NCI-H128 (cell line): Measurements from ENCODE around the gene MAP7.
"Not testable (repeated sequence)": the region's sequence is repeated elsewhere in the genome, so short reads cannot be mapped to it uniquely, and the experiment has no call there.

Experiments
- DNase-seq: peaks from one replicate; lab custom pipeline; 2025; ENCODE audit not compliant: unreplicated experiment; lab: John Stamatoyannopoulos, UW

The MAP7 gene

DNA sequence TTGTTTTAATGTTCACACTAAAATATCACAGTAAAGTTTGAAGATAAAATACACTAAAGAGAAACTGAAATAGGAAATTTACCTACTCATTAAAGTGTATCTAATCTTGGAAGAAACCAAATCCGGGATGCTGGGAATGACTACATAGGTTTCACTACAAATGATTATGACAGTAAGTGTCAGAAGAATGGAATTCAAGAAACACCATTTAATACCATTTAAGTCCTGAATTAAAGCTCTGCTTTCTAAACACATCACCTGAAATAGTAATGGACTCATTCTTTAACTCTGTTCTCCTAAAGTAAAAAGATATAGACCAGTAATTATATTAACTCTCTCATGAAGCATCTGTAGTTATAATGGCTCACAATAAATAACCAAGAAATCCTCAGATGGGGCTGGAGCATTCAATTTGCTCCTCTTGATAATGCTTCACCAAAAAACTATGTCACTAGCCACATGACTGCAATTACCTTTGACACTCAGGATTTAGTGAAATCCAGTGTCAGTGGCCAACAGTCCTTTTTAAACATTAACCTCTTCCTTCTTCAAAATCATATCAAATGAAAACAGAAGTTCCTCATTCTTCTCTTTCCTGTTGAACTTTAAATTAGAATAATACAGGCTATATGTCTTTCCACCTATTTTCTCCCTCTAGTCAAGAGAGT lies 41.4 kb downstream of the MAP7 start:
- no peak for DNase-seq

DNA sequence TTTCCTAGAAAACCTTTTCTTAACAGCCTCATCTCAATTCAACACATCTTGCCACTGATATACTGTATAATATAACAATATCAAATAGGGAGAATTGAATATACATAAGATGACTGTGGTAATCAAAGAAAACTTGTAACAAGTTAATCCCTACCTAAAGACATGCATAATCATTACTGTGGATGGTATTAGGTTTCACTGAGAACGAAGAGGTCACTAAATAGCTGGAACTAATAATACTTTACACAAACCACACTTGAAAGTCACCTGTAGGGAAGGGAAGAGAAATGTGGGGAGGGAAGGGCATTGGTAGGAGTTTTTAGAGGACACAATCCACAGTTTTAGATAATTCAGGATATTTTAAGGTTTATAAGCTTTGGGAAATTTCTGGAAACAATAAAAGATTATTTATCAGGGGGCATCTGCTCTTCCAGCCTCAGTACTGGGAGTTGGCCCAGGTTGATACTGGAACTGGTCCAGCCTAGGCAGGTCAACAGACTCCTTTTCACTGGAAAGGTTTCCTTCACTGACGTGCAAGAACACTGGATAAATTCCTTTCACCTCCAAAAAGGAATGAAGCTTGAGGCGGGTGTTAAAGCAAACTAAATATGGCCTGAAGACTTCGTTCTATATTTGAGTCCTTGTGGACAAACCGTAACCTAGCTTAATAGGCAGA lies 44.0 kb downstream of the MAP7 start:
- no peak for DNase-seq

DNA sequence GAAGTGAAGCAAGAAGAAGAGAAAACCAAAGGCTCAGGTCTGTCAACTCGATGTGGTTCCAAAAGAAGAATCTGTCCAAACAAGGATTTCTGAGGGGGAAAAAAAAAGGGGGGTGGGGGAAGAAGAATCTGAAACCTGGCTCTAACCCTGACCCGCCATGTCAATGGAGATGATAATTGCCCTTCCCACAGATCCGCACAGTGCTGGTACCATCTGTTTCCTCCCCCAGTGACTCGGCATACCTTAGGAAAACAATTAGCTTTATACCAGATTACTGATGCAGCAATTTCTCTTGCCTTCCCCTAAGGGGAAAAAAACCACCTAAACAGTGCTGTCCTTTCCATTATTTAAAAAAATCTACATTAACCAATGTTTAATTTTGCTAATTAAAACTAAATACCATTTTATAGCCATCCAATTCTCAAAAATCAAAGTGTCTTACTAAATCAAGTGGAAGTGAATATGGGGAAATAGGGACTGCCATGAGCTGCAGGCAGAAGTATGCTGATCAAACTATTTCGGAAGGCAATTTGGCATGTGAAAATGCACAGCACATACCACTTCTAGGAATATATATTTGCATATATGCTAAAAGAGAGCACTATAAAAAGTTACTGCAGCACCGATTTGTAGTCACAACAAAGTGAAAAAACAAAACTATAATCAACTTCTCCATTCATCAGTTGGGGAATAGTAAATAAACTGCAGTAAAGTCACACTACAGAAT lies 46.8 kb downstream of the MAP7 start:
- DNase-seq, result no peak

DNA sequence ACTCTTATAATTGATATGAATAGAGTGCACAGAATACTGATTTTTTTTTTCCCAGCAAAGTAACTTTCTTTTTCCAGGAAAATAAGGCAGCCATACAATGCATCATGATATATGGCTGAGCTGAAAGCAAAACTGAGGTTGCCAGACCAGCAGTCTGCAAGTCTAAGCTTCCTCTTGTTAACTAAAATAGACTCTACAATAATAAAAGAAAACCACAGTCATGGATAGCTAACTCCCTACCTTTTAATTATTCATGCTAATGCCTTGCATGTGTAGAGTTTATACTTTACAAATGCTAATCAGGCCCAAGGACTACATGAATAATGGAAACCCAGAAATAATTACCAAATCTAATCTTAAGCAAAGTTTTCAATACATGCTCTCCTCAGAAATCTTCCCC lies 47.4 kb downstream of the MAP7 start:
- no peak for DNase-seq

DNA sequence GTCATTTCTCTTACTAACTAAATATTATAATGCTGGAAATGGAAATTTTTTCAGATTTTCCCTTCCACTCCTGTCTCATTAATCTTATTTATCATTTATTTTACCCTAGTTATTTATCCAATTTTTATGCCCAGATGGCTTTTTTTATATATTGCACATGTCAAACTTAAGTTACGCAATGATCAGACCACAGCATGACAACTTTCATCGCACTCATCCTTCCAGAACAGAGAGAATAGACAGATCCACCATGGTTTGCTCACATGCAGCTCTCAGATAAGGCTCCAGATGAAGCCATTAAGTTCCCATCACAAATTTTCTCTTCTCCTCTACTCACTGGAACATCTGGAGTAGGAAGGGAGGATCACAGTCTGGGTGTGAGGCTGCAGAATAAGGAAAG lies 48.7 kb downstream of the MAP7 start:
- DNase-seq, result no peak

DNA sequence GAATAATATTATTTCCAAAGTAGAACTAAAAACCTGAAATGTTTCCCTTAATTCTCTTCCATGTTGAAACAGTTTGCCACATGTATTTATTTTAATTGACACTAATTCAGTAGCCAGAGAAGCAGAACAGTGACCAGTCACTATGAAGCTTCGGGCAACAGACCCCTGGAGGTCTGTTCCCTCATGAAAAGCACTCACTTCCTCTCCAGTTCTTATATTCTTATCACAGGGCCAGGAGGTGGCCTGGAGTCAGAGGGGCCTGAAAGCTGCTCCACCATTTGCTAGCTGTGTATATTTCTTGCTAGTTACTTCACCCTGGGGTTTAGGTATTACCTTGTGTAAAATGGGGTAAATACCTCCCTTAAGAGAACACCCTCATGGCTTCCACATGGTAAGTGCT lies 49.1 kb downstream of the MAP7 start:
- DNase-seq, result no peak

DNA sequence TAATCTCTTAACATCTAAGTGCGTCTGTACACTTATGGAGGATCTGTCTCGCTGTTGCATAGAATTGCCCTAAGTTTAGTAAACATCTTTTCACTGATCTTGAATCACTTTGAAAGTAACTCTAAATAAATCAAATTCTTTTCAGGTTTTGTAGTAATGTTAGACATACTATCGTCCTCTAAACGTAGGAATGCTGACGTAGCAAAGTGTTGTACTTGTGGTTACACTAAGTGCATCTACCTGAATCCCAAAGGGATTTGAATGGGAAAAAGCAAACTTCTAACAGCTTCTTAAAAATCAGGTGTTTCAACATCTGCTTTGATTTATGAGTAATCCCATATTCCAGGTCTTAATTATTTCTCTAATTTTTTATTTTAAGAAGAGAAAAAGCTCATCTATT lies 49.8 kb downstream of the MAP7 start:
- no peak for DNase-seq

DNA sequence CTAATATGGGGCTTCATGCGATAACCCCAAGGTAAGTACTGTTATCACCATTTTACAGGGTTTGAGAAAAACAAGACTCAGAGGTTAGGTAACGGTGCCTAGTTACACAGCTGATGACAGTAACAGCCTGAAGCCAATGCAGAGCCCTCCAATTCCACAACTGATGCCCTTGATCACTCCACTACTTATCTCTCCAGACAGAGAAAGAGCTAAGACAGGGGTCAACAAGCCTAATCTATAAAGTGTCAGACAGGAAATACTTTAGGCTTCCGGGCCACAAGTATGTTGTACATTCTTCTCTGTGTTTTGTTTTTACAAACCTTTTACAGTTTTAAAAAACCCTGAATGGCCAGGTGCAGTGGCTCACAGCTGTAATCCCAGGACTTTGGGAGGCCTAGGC lies 50.9 kb downstream of the MAP7 start:
- DNase-seq, result no peak

DNA sequence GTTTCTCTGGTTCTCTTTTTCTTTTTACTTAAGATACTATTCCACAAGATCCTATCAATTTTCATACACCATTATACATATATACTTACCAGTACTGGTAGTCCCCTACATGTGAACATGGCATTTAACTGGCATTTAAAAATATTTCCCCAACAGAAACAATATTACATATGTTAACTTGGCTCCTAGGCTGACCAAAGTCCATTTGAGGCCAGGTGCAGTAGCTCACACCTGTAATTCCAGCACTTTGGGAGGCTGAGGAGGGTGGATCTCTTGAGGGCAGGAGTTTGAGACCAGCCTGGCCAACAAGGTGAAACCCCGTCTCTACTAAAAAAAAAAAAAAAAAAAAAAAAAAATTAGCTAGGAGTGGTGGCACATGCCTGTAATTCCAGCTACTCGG lies 53.8 kb downstream of the MAP7 start:
- not testable (repeated sequence) for DNase-seq

DNA sequence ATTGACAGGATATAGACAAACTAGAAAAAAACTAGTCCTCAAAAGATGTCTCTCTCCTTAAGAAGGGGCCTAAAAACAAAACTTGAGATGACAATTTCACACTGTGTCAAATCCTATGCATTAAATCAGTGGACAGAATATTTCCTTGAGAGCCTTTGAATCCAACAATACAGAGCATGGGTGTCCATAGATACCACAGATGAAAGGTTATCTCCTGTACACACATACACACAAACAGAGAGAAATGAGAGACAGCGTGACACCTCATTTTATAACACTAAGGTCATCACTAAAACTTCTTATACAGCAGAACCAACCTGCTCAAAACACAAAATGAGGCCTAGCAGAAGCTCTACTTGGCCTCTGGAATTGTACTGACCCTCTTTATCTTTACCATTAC lies 55.5 kb downstream of the MAP7 start:
- DNase-seq, result no peak

DNA sequence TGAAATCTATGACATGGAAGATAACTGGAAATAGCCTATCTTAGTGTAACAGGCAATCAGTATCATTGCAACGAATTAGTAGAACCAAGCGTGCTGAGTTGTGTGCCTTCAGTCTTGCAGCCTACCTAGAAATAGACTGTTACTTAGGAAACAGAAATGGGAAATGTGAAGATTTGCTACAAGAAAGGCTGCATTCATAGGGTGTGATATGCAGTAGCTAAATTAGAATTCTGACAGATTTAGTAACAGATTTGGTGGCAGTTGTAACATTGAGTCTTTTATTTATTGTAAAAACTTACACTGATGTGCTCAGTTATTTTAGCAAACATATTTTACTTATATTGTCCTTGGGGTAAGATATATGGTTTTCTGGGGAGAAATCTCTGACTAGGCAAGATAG lies 56.2 kb downstream of the MAP7 start:
- DNase-seq, result no peak

DNA sequence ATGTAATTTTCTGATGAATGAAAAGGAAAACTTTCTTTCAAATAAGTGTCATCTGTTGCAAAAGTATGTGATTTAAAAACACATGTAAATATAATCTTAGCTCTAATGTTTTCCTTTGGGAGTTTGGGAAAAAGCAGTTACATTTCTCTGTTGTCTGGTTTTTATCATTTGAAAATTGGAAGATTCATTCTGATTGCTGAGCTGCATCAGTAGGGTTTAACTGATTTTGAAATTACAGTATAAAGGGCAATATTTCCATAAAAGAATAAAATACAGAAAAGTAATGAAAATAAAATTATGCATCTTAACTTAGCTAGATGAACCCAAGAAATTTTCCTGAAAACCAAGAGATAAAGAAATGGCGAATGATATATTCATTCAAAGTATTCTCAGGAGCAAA lies 57.8 kb downstream of the MAP7 start:
- DNase-seq, result no peak

DNA sequence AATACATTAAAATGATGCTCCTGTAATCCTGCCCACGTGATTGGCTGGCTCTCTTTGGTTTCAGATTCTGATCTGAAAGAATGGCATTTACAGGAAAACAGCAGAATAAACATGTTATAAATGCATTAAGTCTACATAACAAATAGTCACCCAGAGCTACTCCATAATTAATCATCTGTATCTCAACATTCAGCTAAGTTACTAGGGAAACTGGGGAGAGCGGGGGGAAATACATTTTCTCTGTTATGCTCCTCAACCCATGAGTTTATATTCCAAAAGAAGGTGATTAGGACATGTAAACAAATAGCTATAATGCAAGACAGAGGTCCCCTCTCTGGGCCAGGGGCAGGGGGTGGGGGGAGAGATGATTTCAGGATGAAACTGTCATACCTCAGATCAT lies 58.5 kb downstream of the MAP7 start:
- no peak for DNase-seq

DNA sequence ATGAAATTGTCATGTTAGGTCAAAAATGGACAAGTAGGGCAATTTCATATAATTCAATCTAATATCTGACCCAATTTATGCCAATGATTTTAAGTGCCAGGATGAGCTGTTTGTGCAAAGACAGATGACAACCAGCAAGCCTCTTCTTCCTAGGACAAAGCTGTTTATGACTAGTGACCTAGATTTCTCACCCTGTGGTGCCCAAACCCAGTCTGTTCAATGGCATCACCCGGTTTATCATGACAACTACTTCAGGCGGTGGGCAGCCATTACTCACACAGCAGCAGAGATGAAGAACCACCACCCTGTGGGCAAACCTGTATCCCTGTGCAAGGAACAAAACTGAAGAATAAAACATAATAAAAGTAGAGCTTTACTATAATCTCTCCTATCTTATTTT lies 59.0 kb downstream of the MAP7 start:
- no peak for DNase-seq

DNA sequence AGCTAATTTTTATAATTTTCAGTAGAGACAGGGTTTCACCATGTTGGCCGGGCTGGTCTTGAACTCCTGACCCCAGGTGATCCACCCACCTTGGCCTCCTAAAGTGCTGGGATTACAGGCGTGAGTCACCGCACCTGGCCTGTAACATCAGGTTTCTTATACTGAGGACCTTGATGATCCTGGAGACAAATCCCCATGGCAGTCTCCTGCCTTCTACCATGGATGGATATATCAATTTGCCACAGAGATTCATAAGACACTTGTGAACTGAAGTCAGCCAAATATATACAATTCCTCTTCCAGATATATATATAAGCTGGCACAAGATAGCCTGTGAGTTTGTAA lies 60.6 kb downstream of the MAP7 start:
- DNase-seq, result not testable (repeated sequence)

DNA sequence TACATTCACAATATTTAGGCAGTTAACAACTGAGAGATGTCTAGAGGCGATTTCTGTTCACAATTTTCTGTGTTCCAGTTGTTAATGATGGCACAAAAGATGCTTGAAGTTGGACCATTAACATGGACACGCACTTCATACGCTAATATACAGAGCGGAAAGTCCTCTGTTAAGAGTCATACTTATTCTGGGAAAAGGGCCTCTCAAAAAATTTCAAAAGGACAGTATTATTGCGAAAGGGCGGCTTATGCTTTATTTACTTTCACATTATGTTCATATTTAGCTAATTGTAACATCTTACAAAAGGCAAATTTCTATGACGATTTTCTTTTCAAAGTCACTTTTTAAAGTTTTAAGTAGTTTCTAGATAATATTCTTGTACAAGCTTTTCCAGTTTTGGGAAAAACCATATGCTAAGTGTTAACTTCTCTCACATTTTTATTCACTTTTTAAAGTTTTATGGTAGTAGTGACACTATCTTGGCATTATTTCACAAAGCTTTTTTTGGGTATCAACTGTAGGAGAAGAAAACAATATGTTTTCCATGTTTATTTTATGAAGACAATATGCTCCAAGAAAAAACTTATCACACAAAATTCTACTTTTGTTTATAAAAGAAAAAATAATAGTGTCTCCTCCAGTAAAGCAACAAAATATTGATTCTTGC lies 62.3 kb downstream of the MAP7 start:
- no peak for DNase-seq

DNA sequence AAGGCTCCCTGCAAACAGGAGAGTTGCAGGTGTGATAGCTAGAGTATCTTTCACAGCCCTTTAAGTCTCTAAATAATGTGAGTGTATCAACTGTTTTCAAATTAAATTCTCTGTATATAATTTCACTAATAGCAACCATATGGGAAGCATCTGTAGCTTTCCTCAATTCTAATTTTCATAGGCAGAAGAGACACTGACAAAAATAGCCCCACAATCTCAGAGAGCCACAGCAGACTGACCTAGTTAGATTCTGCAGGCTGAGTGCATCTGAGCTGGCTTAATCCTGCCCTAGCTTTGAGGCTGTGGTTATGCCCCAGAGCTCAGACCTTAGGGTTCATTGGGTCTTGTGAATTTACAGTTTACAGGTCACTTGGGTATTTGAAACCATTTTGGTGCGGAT lies 63.9 kb downstream of the MAP7 start:
- DNase-seq, result no peak

DNA sequence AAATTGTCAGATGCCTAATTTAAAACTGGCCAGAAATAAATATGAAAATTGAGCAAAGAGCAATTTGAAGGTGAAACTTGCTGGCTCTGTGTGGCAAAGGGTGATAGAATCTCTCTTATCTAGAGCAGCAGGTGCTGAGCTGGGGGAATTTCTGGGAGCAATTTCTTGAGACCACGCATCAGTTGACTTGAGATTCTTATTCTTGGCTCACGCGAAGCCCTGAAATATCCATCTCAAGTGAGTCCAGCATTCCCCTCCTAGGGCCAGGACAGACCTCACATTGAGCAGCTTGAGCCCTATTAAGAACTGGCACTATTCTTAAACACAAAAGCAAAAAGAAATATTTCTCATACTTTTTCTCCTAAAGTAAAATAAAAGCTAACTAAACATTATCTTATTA lies 66.3 kb downstream of the MAP7 start:
- no peak for DNase-seq

DNA sequence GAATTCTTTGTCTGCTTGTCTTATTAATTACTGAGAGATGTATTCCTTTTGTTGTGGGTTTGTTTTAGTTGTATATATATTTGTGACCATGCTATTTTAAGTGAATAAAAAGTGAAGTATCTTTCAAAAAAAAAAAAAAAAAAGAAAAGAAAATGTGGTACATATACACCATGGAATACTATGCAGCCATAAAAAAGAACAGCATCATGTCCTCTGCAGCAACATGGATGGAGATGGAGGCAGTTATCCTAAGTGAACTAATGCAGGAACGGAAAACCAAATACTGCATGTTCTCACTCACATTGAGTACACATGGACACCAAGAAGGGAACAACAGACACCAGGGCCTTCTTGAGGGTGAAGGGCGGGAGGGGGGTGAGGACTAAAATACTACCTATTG lies 67.2 kb downstream of the MAP7 start:
- DNase-seq, result not testable (repeated sequence)

DNA sequence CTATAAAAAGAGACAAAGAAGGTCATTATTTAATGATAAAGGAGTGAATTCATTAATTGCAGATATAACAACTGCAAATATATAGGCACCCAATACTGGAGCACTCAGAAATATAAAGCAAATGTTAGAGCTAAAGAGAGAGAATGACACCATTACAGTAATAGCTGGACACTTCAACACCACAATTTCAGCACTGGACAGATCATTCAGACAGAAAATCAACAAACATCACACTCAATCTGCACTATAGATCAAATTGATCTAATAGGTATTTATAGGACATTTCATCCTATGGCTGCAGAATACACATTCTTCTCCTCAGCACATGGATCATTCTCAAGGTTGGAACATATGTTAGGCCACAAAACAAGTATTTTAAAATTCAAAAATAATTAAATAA lies 72.7 kb downstream of the MAP7 start:
- no peak for DNase-seq

DNA sequence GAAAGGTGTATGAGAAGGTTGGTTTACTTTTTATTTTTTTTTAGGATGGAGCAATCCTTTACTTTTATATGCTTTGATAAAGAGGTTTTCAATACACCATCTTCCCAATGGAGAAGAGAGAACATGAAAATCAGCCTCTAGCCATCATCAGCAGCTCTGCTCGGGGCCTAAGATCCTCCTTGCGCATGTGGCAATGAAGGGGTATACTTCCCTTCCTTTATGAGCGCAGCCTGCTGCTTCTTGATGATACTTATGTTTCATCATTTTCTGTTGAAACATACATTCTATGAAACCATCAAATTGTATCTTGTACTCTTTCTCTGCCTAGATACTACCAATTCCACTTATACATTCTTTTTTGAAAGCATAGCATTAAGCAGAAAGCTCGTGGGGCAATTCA lies 74.5 kb downstream of the MAP7 start:
- DNase-seq, result no peak

DNA sequence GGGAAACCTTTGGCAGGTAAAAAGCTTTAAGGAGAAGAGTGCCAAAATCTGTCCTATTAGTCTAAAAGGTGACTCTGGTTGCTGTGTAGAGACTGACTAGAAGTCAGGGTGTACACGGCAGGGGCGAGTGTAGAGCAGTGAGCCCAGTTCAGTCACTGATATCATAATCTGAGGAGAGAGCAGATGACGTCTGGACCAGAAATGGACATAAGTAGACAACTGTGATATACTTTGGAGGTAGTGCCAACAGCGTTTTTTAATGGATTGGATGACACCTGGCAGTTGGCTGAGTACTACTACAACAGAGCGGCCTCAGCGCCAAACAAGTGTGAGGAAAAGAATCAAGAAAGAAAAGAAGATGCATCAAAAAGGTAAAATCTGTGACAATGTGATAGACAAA lies 76.0 kb downstream of the MAP7 start:
- no peak for DNase-seq
